ENCODE measurements around the gene MYL3.

DNA sequence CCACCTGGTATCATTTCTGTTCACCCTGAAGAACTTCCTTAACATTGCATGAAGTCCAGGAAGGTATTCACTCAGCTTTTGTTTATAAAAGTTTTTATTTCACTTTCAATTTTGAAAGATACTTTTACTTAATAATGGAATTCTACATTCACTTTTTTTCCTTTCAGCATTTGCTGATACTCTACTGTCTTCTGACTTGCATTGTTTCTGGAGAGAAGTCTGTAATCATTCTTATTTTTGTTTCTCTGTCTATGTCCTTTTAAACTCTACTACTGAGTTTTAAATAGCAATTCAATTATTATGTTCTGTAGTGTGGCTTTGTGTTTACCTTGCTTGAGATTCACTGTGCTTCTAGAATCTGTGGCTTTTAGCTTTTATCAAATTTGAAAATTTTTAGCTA, 42.4 kb downstream of the MYL3 start:
- TF ChIP-seq, protein P1, sequence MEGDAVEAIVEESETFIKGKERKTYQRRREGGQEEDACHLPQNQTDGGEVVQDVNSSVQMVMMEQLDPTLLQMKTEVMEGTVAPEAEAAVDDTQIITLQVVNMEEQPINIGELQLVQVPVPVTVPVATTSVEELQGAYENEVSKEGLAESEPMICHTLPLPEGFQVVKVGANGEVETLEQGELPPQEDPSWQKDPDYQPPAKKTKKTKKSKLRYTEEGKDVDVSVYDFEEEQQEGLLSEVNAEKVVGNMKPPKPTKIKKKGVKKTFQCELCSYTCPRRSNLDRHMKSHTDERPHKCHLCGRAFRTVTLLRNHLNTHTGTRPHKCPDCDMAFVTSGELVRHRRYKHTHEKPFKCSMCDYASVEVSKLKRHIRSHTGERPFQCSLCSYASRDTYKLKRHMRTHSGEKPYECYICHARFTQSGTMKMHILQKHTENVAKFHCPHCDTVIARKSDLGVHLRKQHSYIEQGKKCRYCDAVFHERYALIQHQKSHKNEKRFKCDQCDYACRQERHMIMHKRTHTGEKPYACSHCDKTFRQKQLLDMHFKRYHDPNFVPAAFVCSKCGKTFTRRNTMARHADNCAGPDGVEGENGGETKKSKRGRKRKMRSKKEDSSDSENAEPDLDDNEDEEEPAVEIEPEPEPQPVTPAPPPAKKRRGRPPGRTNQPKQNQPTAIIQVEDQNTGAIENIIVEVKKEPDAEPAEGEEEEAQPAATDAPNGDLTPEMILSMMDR (optimal IDR thresholded peaks at IDR 0.05 in 1 of 3, IDR thresholded peaks at IDR 0.05 in 1 of 3, conservative IDR thresholded peaks at IDR 0.05 in 1 of 3; ENCODE audit: extremely low read depth in 1 of 3, insufficient read depth in 2 of 3, low read length in 3 of 3) = no peak
- no peak for TF ChIP-seq EZH2 (IDR thresholded peaks at IDR 0.05; ENCODE audit: low read length)
